Hematopoietic multipotent progenitor cell treated with erythropoietin and hydrocortisone succinate and interleukin-3 and kit ligand, for 17 days (in vitro differentiated cells): ENCODE results near the gene RAB11FIP3.
A peak's percentile ranks its signal among the peaks of the same experiment; 100 is the strongest.

Experiments used
- DNase-seq: peaks from one replicate; pipeline ENCODE4 v3.0.0-alpha.2; 2015; ENCODE audit warnings: low spot score

RAB11FIP3 gene

DNA sequence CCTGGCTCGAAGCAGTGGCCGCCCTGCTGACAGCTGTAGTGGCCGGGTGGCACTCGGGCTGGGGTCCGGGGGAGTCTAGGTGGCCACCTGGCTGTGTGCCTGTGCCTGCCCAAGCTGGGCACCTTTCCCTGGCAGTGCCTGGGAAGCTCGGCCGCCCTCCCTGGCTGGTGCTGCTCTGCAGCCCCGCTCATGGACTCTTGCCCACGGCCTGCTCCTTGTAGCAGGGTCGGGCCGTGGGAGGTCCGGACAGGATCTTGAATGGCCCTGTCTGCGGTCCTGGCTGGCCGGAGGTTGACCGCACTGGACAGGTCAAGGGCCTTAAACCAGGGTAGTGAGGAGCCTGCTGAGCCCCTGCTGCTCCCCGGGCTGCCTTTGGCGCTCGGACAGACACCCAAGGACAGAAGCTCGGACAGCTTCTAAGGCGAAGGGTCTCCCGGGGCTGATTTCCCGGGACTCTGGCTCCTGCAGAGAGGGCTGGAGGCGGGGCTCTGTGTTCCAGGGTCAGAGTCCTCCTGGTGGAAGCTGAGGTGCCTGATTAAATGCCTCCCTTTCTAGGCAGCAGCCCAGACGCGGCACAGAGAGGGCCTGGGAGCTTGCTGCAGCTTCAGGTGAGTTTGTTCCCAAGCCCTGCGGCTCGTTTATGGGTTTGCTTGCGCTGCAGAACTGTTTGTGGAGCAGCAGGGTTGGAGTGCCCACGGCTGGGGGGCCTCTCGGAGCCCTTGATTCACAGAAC is 108.1 kb downstream of the RAB11FIP3 start:
- DNase-seq: no peak

- DNase-seq: no peak
Observed at GRCh38 chr16:534135-534534, 108.7 kb downstream of the RAB11FIP3 start.

DNA sequence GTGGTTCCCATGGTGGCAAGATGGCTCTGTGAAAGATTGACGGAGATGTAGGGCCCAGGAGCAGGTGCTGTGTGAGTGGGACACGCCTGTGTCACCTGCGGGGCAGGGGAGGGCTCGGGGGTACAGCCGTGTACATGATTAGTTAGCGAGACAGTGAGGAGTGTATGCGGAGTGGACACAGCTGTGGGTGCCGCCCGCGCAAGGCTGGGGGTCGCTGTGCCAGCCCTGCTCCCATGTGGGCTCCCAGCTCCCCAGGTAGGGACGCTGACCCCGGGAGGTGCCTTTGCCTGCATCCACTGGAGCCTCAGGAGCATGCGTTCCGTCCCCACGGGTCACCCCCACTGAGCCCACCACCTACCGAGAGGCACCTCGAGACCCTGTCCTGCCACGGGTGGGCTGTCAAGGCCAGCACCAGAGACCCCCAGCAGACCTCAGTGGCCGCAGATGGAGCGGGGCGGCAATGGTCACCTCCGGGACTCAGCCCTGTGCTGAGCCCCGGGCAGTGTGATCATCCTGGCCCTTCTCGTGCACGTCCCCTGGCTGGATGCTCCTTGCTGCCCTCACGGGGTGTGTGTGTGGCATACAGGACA is 109.5 kb downstream of the RAB11FIP3 start:
- no peak for DNase-seq

GRCh38 chr16:535446-536405 is 110.3 kb downstream of the RAB11FIP3 start:
- DNase-seq: peak; percentile 79

DNA sequence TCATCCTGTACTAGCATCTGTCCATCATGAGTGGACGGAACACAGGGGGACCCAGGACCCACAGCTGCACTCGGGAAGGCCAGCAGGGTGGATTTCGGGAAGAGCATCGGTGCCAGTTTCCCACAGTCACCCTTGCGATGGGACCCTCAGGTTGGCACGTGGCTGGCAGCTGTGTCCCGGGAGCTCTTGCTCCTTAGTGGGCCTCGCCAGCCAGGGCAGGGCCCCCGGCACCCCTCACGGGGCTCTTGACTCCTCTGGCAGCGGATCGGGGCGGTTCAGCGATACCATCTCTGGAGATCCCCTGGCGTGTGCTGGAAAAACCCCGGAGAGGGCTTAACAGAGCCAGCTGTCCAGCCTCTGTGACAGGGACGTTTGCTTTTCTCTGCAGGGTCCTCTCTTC is 111.3 kb downstream of the RAB11FIP3 start:
- DNase-seq: no peak

DNA sequence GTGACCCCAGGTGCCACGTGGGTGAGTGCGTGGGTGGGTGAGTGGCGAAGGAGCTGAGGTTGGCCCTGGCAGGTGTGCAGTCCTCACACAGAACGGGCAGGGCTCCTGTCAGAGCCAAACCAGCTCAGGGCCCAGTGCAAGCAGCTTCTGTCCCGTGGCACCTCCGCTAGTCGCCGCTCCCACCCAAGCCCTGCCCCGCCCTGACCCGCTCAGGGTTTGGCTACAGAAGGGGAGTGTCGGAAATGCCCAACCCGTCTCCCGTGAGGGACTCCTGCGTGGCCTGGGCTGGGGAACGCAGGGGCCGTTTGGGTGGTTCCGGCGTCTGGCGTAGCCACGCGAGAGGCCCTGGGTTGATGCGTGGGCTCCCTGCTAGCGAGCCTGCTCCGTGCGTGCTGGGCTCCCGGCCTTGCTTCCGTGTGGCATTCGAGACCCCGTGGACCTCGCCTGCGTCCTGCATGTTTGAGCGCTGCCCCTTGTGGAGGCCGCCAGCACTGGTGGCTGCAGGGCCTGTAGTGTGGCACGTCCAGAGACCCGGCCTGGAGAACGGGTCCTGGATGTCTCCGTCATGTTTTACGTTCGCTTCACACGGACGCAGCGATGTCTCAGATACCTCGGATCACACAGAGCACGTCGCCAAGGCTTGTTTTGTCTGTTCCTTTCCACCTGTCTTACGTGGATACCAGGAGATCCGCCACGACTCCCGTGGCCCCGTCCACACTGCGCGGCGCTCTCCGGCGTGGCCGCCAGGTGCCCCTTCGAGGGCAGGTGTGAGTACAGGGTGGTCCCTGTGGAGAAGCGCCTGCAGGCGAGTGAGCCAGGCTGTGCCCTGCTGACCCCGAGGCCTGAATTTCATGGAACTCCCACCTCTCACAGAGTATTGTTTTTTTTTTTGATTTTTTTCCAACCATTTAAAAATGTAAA is 112.2 kb downstream of the RAB11FIP3 start:
- DNase-seq: no peak

GRCh38 chr16:539901-540530 is 114.6 kb downstream of the RAB11FIP3 start:
- no peak for DNase-seq

DNA sequence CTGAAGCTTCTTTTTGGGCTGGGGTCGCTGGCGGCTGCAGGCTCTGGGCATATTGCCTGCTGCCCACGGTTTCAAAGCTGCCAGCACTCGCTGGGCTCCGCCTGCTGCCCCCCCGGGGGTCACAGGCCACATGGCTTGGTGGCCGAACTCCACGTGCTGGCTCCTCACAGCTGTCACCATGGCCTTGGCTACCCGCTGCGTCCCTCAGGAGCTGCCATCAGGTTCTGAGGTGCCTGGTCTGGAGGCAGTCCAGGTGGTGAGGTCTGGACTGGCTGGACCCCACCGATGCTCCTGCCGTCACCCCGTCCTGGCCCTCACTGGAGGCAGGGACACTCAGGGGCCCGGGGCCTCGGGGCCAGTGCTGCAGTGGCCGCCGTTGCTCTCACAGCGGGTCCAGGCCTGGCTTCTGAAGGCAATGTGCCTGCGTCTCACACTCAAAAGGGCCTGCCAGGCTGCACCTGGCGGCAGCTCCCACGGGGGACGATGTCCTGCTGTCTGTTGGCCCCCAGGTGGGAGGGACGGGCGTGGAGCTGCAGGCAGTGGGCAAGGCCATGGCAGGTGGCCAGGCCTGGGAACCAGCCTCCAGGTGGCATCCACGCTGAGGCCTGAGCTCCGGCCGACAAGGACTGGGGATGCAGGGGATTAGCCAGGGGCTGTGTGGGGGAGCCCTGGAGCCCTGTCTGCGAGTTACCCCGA is 115.3 kb downstream of the RAB11FIP3 start:
- DNase-seq: no peak

DNA sequence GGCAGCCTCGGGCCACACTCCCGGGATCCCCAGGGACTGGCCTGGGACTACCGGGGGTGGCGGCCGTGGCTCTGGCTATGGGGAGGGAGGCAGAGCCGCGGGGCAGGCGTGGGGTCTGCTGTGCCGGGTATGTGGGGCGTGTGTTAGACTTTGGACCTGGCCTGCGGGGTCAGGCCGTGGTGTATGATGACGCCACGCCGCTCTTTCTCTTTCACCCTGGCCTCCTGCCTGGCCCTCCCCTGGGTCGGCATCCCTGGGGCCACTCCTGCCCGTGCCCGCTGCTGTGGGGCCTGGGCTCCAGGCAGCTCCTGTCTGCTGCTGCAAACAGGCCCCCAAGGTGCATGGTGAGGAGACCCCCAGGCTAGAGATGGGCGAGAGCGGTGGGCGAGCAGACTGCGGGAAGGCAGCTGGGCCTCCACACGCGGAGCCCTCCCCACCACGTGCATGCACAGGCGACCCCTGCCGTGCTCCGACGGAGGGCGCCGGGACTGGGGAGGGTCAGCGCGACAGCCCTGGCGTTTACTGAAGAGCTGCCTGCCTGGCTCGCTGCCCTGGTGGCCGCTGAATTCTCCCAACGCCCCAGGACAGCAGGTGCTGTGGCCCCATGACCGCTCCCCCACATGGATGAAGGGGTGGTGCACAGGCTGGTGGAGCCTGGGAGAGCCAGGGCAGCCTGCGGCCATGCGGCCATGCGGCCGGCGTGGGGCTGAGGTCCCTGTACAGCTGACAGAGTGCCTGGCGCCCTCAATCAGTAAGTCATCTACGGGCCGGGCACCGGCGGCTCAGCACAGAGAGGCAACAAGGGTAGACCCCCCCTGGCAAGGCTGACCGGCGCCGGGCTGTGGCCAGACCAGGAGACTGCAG is 118.1 kb downstream of the RAB11FIP3 start:
- DNase-seq: no peak

DNA sequence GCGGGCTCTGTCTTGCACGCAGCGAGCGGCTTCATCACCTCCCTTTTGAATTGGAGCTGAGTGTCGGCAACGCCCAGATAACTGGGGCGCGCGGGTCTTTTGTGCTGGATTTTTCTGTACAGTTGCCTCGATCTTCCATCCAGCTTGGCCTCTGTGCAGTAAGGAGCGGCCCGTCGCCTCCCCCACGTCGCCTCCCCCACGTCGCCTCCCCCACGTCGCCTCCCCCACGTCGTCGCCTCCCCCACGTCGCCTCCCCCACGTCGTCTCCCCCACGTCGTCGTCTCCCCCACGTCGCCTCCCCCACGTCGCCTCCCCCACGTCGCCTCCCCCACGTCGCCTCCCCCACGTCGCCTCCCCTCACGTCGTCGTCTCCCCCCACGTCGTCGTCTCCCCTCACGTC is 119.1 kb downstream of the RAB11FIP3 start:
- DNase-seq: no peak

DNA sequence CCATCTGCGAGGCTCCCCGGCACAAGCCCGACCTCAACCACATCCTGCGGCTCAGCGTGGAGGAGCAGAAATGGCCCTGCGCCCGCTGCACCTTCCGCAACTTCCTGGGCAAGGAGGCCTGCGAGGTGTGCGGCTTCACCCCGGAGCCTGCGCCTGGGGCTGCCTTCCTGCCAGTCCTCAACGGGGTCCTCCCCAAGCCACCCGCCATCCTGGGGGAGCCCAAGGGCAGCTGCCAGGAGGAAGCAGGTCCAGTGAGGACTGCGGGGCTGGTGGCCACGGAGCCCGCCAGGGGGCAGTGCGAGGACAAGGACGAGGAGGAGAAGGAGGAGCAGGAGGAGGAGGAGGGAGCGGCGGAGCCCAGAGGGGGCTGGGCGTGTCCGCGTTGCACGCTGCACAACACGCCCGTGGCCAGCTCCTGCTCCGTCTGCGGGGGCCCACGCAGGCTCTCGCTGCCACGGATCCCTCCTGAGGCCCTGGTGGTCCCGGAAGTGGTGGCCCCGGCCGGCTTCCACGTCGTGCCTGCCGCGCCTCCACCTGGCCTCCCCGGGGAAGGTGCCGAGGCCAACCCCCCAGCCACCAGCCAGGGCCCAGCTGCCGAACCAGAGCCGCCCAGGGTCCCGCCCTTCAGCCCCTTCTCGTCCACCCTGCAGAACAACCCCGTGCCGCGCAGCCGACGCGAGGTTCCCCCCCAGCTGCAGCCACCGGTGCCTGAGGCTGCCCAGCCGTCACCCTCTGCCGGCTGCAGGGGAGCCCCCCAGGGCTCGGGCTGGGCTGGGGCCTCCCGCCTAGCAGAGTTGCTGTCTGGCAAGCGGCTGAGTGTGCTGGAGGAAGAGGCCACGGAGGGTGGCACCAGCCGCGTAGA is 121.7 kb downstream of the RAB11FIP3 start:
- DNase-seq: peak; percentile 83

GRCh38 chr16:548586-548985 is 123.1 kb downstream of the RAB11FIP3 start:
- no peak for DNase-seq

DNA sequence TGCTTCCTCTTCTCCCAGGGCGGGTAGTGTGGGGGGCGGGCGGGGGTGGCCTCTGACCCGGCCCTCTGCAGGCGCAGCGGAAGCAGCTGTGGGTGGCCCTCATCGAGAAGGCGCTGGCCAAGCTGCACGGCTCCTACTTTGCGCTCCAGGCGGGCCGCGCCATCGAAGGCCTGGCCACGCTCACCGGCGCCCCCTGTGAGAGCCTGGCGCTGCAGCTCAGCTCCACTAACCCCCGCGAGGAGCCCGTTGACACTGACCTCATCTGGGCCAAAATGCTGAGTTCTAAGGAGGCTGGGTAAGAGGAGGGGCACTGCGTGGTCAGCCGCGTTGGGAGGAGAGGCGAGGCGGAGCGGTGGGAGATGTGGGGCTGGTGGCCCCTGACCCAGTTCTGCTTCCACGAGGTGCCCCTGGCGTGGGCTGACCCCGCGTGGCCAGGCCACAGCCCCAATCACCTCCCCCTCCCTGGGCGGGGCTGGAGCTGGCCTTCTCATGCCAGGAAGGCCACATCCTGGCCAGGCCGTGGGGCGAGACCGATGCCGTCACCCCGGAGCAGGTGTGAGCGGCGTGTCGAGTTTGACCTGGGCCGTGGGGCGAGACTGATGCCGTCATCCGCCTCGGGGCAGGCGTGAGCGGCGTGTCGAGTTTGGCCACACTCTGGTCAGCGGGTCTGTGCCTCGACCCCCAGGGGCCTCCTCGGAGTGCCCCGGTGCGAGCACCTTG is 124.3 kb downstream of the RAB11FIP3 start:
- no peak for DNase-seq

DNA sequence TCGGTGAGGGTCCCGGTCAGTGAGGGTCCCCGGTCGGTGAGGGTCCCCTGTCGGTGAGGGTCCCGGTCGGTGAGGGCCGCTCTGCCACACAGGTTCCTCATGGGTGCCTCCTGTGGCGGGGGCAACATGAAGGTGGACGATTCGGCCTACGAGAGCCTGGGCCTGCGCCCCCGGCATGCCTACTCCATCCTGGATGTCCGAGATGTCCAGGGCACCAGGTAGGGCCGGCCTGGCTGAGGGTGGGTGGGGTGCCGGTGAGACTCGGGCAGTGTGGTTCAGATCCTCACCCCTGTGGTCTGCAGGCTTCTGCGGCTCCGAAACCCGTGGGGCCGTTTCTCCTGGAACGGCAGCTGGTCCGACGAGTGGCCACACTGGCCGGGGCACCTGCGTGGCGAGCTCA is 125.8 kb downstream of the RAB11FIP3 start:
- DNase-seq: no peak

DNA sequence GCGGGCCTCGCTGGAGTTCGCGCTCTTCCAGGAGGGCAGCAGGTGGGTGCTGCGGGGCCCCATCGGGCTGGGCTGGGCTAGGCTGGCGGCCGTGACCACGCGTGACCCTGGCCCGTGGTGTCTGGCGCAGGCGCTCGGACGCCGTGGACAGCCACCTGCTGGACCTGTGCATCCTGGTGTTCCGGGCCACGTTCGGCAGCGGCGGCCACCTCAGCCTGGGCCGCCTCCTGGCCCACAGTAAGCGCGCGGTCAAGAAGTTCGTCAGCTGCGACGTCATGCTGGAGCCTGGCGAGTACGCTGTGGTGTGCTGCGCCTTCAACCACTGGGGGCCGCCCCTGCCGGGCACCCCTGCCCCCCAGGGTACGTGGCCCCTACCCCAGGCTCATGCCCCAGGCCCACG is 126.7 kb downstream of the RAB11FIP3 start:
- no peak for DNase-seq

- no peak for DNase-seq
Observed at GRCh38 chr16:553601-554296, 128.3 kb downstream of the RAB11FIP3 start.

DNA sequence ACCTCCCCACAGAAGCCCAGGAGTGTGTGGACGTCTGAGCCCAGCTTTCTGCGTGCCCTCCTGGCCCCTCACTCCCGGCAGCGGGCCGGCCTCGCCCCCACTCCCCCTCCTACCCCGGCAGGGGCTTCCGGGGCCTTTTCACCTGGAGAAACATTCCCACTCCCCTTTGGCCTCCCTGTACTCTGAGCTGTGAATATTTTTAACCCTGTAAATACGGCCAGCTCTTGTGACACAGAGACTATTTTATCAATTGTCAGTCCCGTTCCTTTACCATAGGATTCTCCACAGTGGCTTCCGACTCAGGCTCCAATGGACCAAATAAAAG is 128.8 kb downstream of the RAB11FIP3 start:
- no peak for DNase-seq
